PC-3 (cell line): ENCODE data around the gene TFRC. TPM values are rescaled to one million over a fixed set of nuclear protein-coding genes. Genes with fewer than 3 reads are reported as not detected.
"Not testable (repeated sequence)": the region's sequence is repeated elsewhere in the genome, so short reads cannot be mapped to it uniquely, and the experiment has no call there.

Source experiments
- ATAC-seq: fragments of 200-7000 bp; cut with Tn5 transposase; 2 replicates; pipeline ENCODE4 v1.9.1; 2020; ENCODE audit warnings: mild to moderate bottlenecking, moderate library complexity
- BruUV-seq: library from RNA; stranded (reverse); fragments of 400-500 nt; replicated peaks from 2 replicates; lab custom pipeline; 2021; lab: Mats Ljungman, UMichigan
- CTCF ChIA-PET: fragments of 300-600 bp; sonication (Branson Sonifier 250); formaldehyde crosslinking; loops from one replicate; lab custom pipeline; 2022; ENCODE audit warnings: antibody characterized with exemption; lab: Charles Lee
- POLR2A ChIA-PET: fragments of 300-600 bp; sonication (Branson Sonifier 250); formaldehyde crosslinking; loops from one replicate; lab custom pipeline; 2022; ENCODE audit warnings: antibody characterized with exemption; ENCODE audit not compliant: unreplicated experiment; lab: Charles Lee
- DNase-seq: peaks from one replicate; pipeline ENCODE4 v3.0.0-alpha.2; 2015
- H2AFZ ChIP-seq: fragments of 300-600 bp; sonication (generic); 2 replicates; pipeline ENCODE4 v1.6.0; 2016; ENCODE audit warnings: antibody characterized with exemption, low read length
- H3F3A ChIP-seq: fragments of 300-600 bp; sonication (generic); one replicate; pipeline ENCODE4 v1.6.0; 2017; ENCODE audit warnings: antibody characterized with exemption, low read length, control low read depth, mild to moderate bottlenecking; ENCODE audit not compliant: unreplicated experiment
- H3K27ac ChIP-seq: fragments of 300-600 bp; sonication (generic); 2 replicates; pipeline ENCODE4 v1.5.1; 2016; ENCODE audit warnings: mild to moderate bottlenecking, low read length
- H3K27me3 ChIP-seq: fragments of 300-600 bp; sonication (generic); 2 replicates; pipeline ENCODE4 v1.6.1; 2016; ENCODE audit warnings: low read length, mixed read lengths
- H3K36me3 ChIP-seq: fragments of 300-600 bp; sonication (generic); 2 replicates; pipeline ENCODE4 v1.6.1; 2016; ENCODE audit warnings: low read depth, mixed run types, low read length, mixed read lengths
- H3K4me1 ChIP-seq: fragments of 300-600 bp; sonication (generic); 2 replicates; pipeline ENCODE4 v1.5.1; 2016; ENCODE audit warnings: low read length; ENCODE audit not compliant: insufficient read depth
- H3K4me2 ChIP-seq: fragments of 300-600 bp; sonication (generic); 2 replicates; pipeline ENCODE4 v1.6.0; 2016; ENCODE audit warnings: low read length
- H3K4me3 ChIP-seq: fragments of 300-600 bp; sonication (generic); 2 replicates; pipeline ENCODE4 v1.5.1; 2016; ENCODE audit warnings: mild to moderate bottlenecking, low read length, mixed read lengths
- H3K79me2 ChIP-seq: fragments of 300-600 bp; sonication (generic); 2 replicates; pipeline ENCODE4 v1.6.1; 2017; ENCODE audit warnings: low read length, mixed read lengths
- H3K9ac ChIP-seq: fragments of 300-600 bp; sonication (generic); 2 replicates; pipeline ENCODE4 v1.6.0; 2016; ENCODE audit warnings: mild to moderate bottlenecking, low read length
- H3K9me2 ChIP-seq: fragments of 300-600 bp; sonication (generic); replicated peaks from 2 replicates; pipeline ENCODE4 v1.6.1; 2016; ENCODE audit warnings: mixed run types, low read length, mixed read lengths
- H3K9me3 ChIP-seq: fragments of 300-600 bp; sonication (generic); 2 replicates; pipeline ENCODE4 v1.6.1; 2016; ENCODE audit warnings: low read length, mixed read lengths
- H4K20me1 ChIP-seq: fragments of 300-600 bp; sonication (generic); 2 replicates; pipeline ENCODE4 v1.6.1; 2016; ENCODE audit warnings: low read length, mixed read lengths
- EZH2 ChIP-seq: fragments of 300-600 bp; sonication (generic); IDR thresholded peaks from one replicate; pipeline ENCODE4 v1.6.1; 2017; ENCODE audit warnings: antibody characterized with exemption, mild to moderate bottlenecking, low read length; ENCODE audit not compliant: unreplicated experiment
- EZH2phosphoT487 ChIP-seq: fragments of 300-600 bp; sonication (generic); IDR thresholded peaks from 2 replicates; pipeline ENCODE4 v1.6.1; 2018; ENCODE audit warnings: mild to moderate bottlenecking, antibody characterized with exemption, low read length, borderline replicate concordance
- intact Hi-C: fragments of 100-400 bp; cut with micrococcal nuclease; formaldehyde crosslinking; loops from 2 replicates; pipeline ENCODE4 v1.9.0; 2023
- total RNA-seq: library from RNA; depleted of rRNA; stranded (reverse); fragments of >200 nt; gene quantifications from 2 replicates; pipeline ENCODE4 v1.2.3, GENCODE V29; 2014
- TF ChIP-seq, protein P1 (sequence below): fragments of 300-600 bp; sonication (generic); conservative IDR thresholded peaks from 2 replicates; pipeline ENCODE4 v1.5.1; 2017; ENCODE audit warnings: antibody characterized with exemption, low read depth, mild to moderate bottlenecking, low read length

The TFRC gene
- total RNA-seq, 1 experiment from 2014 or later, result 287 TPM

DNA sequence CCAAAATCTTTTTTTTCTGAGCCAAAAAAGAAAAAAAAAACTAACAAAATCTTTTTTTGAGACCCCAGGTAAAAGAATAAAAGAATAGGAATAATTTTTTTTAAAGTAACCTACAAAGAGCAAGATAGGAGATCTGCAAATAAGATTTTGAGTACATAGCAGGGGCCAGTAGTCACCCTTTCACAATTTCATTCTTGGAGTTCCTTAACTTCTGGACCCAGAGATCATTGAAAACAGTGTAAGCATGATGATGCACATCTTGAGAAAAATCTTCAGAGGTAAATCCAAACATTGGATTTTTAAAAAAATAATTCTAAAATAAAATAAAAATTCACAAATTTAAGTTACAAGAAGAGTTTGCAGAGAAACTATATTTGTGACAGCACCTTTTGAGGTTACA is 18.8 kb downstream of the TFRC start:
- ATAC-seq, result no peak
- H3K79me2 ChIP-seq, result no peaks in the 10 kb centered on the region

DNA sequence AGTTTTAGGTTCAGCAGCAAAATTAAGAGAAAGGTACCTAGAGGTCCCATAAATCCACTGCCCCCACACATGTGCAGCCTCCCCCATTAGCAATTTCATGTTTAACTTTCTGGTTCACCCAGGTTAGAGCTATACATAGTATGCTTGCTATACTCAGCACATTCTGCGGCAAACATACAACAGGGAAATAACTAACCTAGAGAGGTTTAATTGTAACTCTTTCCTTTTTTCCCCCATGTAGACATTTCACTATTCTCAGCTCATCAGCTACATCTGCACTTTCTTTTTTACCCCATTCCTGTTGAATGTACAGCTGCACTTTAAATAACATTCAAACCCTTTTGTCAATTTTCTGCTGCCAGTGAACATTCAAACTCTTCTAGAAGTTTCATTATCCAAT is 21.1 kb downstream of the TFRC start:
- ChIA-PET POLR2A (no interaction called here), CTCF (no interaction called here)
- TF ChIP-seq, protein P1, sequence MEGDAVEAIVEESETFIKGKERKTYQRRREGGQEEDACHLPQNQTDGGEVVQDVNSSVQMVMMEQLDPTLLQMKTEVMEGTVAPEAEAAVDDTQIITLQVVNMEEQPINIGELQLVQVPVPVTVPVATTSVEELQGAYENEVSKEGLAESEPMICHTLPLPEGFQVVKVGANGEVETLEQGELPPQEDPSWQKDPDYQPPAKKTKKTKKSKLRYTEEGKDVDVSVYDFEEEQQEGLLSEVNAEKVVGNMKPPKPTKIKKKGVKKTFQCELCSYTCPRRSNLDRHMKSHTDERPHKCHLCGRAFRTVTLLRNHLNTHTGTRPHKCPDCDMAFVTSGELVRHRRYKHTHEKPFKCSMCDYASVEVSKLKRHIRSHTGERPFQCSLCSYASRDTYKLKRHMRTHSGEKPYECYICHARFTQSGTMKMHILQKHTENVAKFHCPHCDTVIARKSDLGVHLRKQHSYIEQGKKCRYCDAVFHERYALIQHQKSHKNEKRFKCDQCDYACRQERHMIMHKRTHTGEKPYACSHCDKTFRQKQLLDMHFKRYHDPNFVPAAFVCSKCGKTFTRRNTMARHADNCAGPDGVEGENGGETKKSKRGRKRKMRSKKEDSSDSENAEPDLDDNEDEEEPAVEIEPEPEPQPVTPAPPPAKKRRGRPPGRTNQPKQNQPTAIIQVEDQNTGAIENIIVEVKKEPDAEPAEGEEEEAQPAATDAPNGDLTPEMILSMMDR, result no peak
- TF ChIP-seq EZH2phosphoT487 (no peak), EZH2 (no peak)
- H3K9ac ChIP-seq, result no peak overlapping the region
- no peaks in the 10 kb centered on the region for H3K9me3 ChIP-seq
- intact Hi-C loops, result no loop called here
- H3K79me2 ChIP-seq, result no peaks in the 10 kb centered on the region
- H3K36me3 ChIP-seq, result peaks cover 77% of the 10 kb centered on the region
- H2AFZ ChIP-seq, result no peak overlapping the region
- H3F3A ChIP-seq, result no peaks in the 10 kb centered on the region
- no peak overlapping the region for H3K27ac ChIP-seq
- H3K9me2 ChIP-seq, result no peaks in the 10 kb centered on the region
- no peaks in the 10 kb centered on the region for H3K4me1 ChIP-seq
- peaks cover 4% of the 10 kb centered on the region; the same call in 1 of the 2 replicates for H4K20me1 ChIP-seq
- no peaks in the 10 kb centered on the region for H3K27me3 ChIP-seq
- ATAC-seq, result no peak
- no peak for DNase-seq
- no peak overlapping the region for H3K4me3 ChIP-seq
- no peak overlapping the region for H3K4me2 ChIP-seq
- no TSS peak for BruUV-seq

More for the DNA sequence above, 18.8 kb downstream of the TFRC start:
- H3K9me3 ChIP-seq, result no peaks in the 10 kb centered on the region
- DNase-seq, result no peak
- TF ChIP-seq EZH2phosphoT487, result no peak
- TF ChIP-seq EZH2, result no peak
- TF ChIP-seq, protein P1, result no peak
- ChIA-PET POLR2A (no interaction called here), CTCF (no interaction called here)
- no peaks in the 10 kb centered on the region for H3K27me3 ChIP-seq
- H4K20me1 ChIP-seq, result peaks cover 9% of the 10 kb centered on the region
- H3K4me1 ChIP-seq, result no peaks in the 10 kb centered on the region
- H3K9me2 ChIP-seq, result no peaks in the 10 kb centered on the region
- no peak overlapping the region for H3K27ac ChIP-seq
- no peak overlapping the region for H3K9ac ChIP-seq
- no peak overlapping the region for H3K4me2 ChIP-seq
- intact Hi-C loops, result no loop called here
- H3K36me3 ChIP-seq, result peaks cover 78% of the 10 kb centered on the region
- H2AFZ ChIP-seq, result no peak overlapping the region
- no peak overlapping the region for H3K4me3 ChIP-seq
- H3F3A ChIP-seq, result no peaks in the 10 kb centered on the region
- no TSS peak for BruUV-seq

DNA sequence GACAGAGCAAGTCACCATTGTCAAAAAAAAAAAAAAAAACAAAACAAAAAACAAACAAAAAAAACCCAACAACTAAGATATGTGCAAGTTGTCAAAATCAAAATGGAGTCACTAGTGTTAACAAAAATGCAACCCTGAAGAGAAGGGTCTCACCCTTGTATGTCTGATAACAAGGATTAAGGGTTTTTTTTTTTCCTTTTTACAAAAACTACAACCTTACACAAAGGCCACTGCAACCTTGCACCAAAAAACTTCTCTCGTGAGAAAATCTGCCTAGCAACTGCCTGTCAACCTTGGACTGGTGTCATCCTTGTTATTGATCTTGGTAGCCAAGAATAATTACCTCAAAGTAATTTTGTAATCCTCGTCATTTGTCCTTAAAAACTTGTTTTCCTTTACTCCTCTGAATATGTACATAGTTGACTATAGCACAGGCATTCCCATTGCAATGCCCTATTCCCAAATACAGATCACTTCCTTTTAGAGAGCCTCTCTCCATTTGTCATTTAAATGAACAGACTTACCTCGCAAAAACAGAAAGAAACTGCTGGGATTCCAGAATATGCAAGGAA is 24.0 kb downstream of the TFRC start:
- ATAC-seq (no peak), DNase-seq (no peak)
- ChIA-PET POLR2A (no interaction called here), CTCF (no interaction called here)
- Histone ChIP-seq H2AFZ (no peak overlapping the region), H3K9ac (no peak overlapping the region), H3K27ac (no peak overlapping the region), H3K4me2 (no peak overlapping the region), H3K4me3 (no peak overlapping the region), H3K9me2 (no peaks in the 10 kb centered on the region), H3F3A (no peaks in the 10 kb centered on the region), H3K9me3 (no peaks in the 10 kb centered on the region), H3K79me2 (no peaks in the 10 kb centered on the region), H3K36me3 (peaks cover 79% of the 10 kb centered on the region), H3K27me3 (no peaks in the 10 kb centered on the region), H4K20me1 (peaks cover 9% of the 10 kb centered on the region), H3K4me1 (no peaks in the 10 kb centered on the region)
- intact Hi-C loops, result no loop called here
- TF ChIP-seq, protein P1, result no peak
- TF ChIP-seq EZH2 (no peak), EZH2phosphoT487 (no peak)
- no TSS peak for BruUV-seq

- H3K9ac ChIP-seq, DNase-seq, H3K9me2 ChIP-seq, ATAC-seq, H3K27me3 ChIP-seq, H3K4me2 ChIP-seq, intact Hi-C loops, H2AFZ ChIP-seq, POLR2A ChIA-PET, H3K4me1 ChIP-seq, H3F3A ChIP-seq, CTCF ChIA-PET, H3K4me3 ChIP-seq, H3K9me3 ChIP-seq, BruUV-seq, H3K27ac ChIP-seq, H3K79me2 ChIP-seq: not testable (repeated sequence)
- Histone ChIP-seq H4K20me1 (peaks cover 12% of the 10 kb centered on the region), H3K36me3 (peaks cover 81% of the 10 kb centered on the region)
Observed at GRCh38 chr3:196056371-196056770, 25.5 kb downstream of the TFRC start.
